ENCODE data around the gene SIRT5. TPM values are rescaled to one million over a fixed set of nuclear protein-coding genes. Genes with fewer than 3 reads are reported as not detected.

The SIRT5 gene
- total RNA-seq, 1 donor from 2014 or later = 12.4 TPM

- DNase-seq = no peak
- CTCF ChIA-PET = no interaction called here
- Mint-ChIP-seq H3K36me3 (ENCODE audit: low read depth) (no peaks in the 10 kb centered on the region), H3K27me3 (peaks cover 4% of the 10 kb centered on the region), H3K4me1 (no peaks in the 10 kb centered on the region), H3K27ac (no peak overlapping the region), H3K9me3 (no peaks in the 10 kb centered on the region), H3K4me3 (no peak overlapping the region)
- intact Hi-C loops (cut with micrococcal nuclease) = no loop called here
- POLR2A ChIA-PET = interaction anchor here (1.1 kb wide), 1 partner anchor 11 kb away, joined by 3 read pairs; the partner anchor contains the start of gene SIRT5
- no peak for ATAC-seq (ENCODE audit: low read depth)
- no peak for TF ChIP-seq CTCF (IDR thresholded peaks at IDR 0.05)
Measured at GRCh38 chr6:13563009-13563408, 11.4 kb upstream of the SIRT5 start.

GRCh38 chr6:13565921-13566320, 8.5 kb upstream of the SIRT5 start:
- Mint-ChIP-seq H3K36me3 (ENCODE audit: low read depth) (no peaks in the 10 kb centered on the region), H3K27ac (no peak overlapping the region), H3K9me3 (no peaks in the 10 kb centered on the region), H3K27me3 (peaks cover 4% of the 10 kb centered on the region), H3K4me1 (no peaks in the 10 kb centered on the region), H3K4me3 (no peak overlapping the region)
- CTCF ChIA-PET = no interaction called here
- intact Hi-C loops (cut with micrococcal nuclease) = no loop called here
- DNase-seq (no peak), ATAC-seq (ENCODE audit: low read depth) (no peak)
- no peak for TF ChIP-seq CTCF (IDR thresholded peaks at IDR 0.05)
- POLR2A ChIA-PET = interaction anchor here (0.7 kb wide), 1 partner anchor 9 kb away, joined by 3 read pairs; the partner anchor contains the start of gene SIRT5

- H3K4me3 Mint-ChIP-seq = no peak overlapping the region
- intact Hi-C loops (cut with micrococcal nuclease) = no loop called here
- no peak overlapping the region for H3K27ac Mint-ChIP-seq
- POLR2A ChIA-PET = interaction anchor here (0.7 kb wide), 1 partner anchor 8 kb away, joined by 3 read pairs; the partner anchor contains the start of gene SIRT5
- no peak for TF ChIP-seq CTCF (IDR thresholded peaks at IDR 0.05)
- no peaks in the 10 kb centered on the region for H3K4me1 Mint-ChIP-seq
- ATAC-seq (ENCODE audit: low read depth) = no peak
- H3K9me3 Mint-ChIP-seq = no peaks in the 10 kb centered on the region
- DNase-seq = no peak
- H3K36me3 Mint-ChIP-seq (ENCODE audit: low read depth) = no peaks in the 10 kb centered on the region
- peaks cover 4% of the 10 kb centered on the region for H3K27me3 Mint-ChIP-seq
- CTCF ChIA-PET = no interaction called here
Measured at GRCh38 chr6:13566500-13566899, 7.9 kb upstream of the SIRT5 start.

- no peak for ATAC-seq (ENCODE audit: low read depth)
- POLR2A ChIA-PET = no interaction called here
- Mint-ChIP-seq H3K27me3 (peaks cover 4% of the 10 kb centered on the region), H3K36me3 (ENCODE audit: low read depth) (no peaks in the 10 kb centered on the region), H3K4me3 (no peak overlapping the region), H3K4me1 (peaks cover 8% of the 10 kb centered on the region), H3K9me3 (no peaks in the 10 kb centered on the region), H3K27ac (no peak overlapping the region)
- CTCF ChIA-PET = no interaction called here
- no peak for TF ChIP-seq CTCF (IDR thresholded peaks at IDR 0.05)
- intact Hi-C loops (cut with micrococcal nuclease) = no loop called here
- no peak for DNase-seq
Measured at GRCh38 chr6:13568970-13569369, 5.4 kb upstream of the SIRT5 start.

- no peak for DNase-seq
- Mint-ChIP-seq H3K9me3 (no peaks in the 10 kb centered on the region), H3K36me3 (ENCODE audit: low read depth) (peaks cover 7% of the 10 kb centered on the region), H3K4me1 (peaks cover 23% of the 10 kb centered on the region), H3K4me3 (no peak overlapping the region), H3K27me3 (no peaks in the 10 kb centered on the region), H3K27ac (no peak overlapping the region)
- CTCF ChIA-PET = interaction anchor here (1.0 kb wide), 2 partner anchors 35 to 240 kb away, joined by 3 read pairs; no protein-coding TSS in a partner anchor
- POLR2A ChIA-PET = no interaction called here
- ATAC-seq (ENCODE audit: low read depth) = no peak
- intact Hi-C loops (cut with micrococcal nuclease) = no loop called here
- no peak for TF ChIP-seq CTCF (IDR thresholded peaks at IDR 0.05)
Measured at GRCh38 chr6:13572240-13572639, 2.2 kb upstream of the SIRT5 start.

Measured in activated B cell treated with CpG ODN at 0.5 μM for 24 hours (primary cell).